ENCODE data around the gene NAALADL2. TPM values are rescaled to one million over a fixed set of nuclear protein-coding genes. Genes with fewer than 3 reads are reported as not detected.

Gene NAALADL2
- total and polyA plus RNA-seq, 2 experiments from 2014 or later: 3.4 to 15.3 TPM

GRCh38 chr3:175337631-175338030, 478.5 kb downstream of the NAALADL2 start:
- no peak for DNase-seq (ENCODE audit: low spot score)
- Histone ChIP-seq H3K4me1 (ENCODE audit: insufficient read depth) (no peaks in the 10 kb centered on the region), H3K27me3 (no peaks in the 10 kb centered on the region), H3K36me3 (replicated peaks; ENCODE audit: insufficient read depth, low read depth) (no peaks in the 10 kb centered on the region), H3K27ac (no peak overlapping the region), H3K4me2 (no peak overlapping the region), H3K9me3 (ENCODE audit: low read depth) (no peaks in the 10 kb centered on the region), H3K79me2 (no peaks in the 10 kb centered on the region), H3K4me3 (no peak overlapping the region), H2AFZ (no peak overlapping the region), H4K20me1 (ENCODE audit: insufficient read depth, poor library complexity, severe bottlenecking) (no peaks in the 10 kb centered on the region), H3K9me2 (replicated peaks; ENCODE audit: insufficient read depth) (no peaks in the 10 kb centered on the region)
- TF ChIP-seq CTCF (IDR thresholded peaks at IDR 0.05; ENCODE audit: poor library complexity) (no peak), EZH2 (IDR thresholded peaks at IDR 0.05; ENCODE audit: borderline replicate concordance) (no peak), EZH2phosphoT487 (IDR thresholded peaks at IDR 0.05; ENCODE audit: low read depth, severe bottlenecking, unreplicated experiment) (no peak)
- 85% methylated on average over 2 of the region's 2 CpGs for WGBS (ENCODE audit: low lambda C conversion rate, missing lambda C conversion rate)

- H3K9me2 ChIP-seq (replicated peaks; ENCODE audit: insufficient read depth): no peaks in the 10 kb centered on the region
- peak; percentile 16 for DNase-seq (ENCODE audit: low spot score)
- H3K4me1 ChIP-seq (ENCODE audit: insufficient read depth): no peaks in the 10 kb centered on the region
- no peaks in the 10 kb centered on the region for H3K9me3 ChIP-seq (ENCODE audit: low read depth)
- no peak overlapping the region for H3K4me3 ChIP-seq
- WGBS (ENCODE audit: low lambda C conversion rate, missing lambda C conversion rate): 70% methylated on average over 7 of the region's 7 CpGs
- no peak overlapping the region for H3K27ac ChIP-seq
- no peaks in the 10 kb centered on the region for H4K20me1 ChIP-seq (ENCODE audit: insufficient read depth, poor library complexity, severe bottlenecking)
- H2AFZ ChIP-seq: no peak overlapping the region
- H3K4me2 ChIP-seq: peak overlapping the region; percentile 40
- TF ChIP-seq EZH2 (IDR thresholded peaks at IDR 0.05; ENCODE audit: borderline replicate concordance) (no peak), EZH2phosphoT487 (IDR thresholded peaks at IDR 0.05; ENCODE audit: low read depth, severe bottlenecking, unreplicated experiment) (no peak), CTCF (IDR thresholded peaks at IDR 0.05; ENCODE audit: poor library complexity) (no peak)
- H3K36me3 ChIP-seq (replicated peaks; ENCODE audit: insufficient read depth, low read depth): no peaks in the 10 kb centered on the region
- no peaks in the 10 kb centered on the region for H3K79me2 ChIP-seq
- no peaks in the 10 kb centered on the region for H3K27me3 ChIP-seq
Observed at GRCh38 chr3:175338775-175339535, 479.8 kb downstream of the NAALADL2 start.

GRCh38 chr3:175340338-175341015, 481.3 kb downstream of the NAALADL2 start:
- Histone ChIP-seq H3K36me3 (replicated peaks; ENCODE audit: insufficient read depth, low read depth) (no peaks in the 10 kb centered on the region), H3K27ac (no peak overlapping the region), H3K4me1 (ENCODE audit: insufficient read depth) (no peaks in the 10 kb centered on the region), H4K20me1 (ENCODE audit: insufficient read depth, poor library complexity, severe bottlenecking) (no peaks in the 10 kb centered on the region), H3K79me2 (no peaks in the 10 kb centered on the region), H2AFZ (no peak overlapping the region), H3K27me3 (no peaks in the 10 kb centered on the region), H3K4me3 (no peak overlapping the region), H3K9me2 (replicated peaks; ENCODE audit: insufficient read depth) (no peaks in the 10 kb centered on the region), H3K4me2 (no peak overlapping the region), H3K9me3 (ENCODE audit: low read depth) (no peaks in the 10 kb centered on the region)
- no peak for DNase-seq (ENCODE audit: low spot score)
- TF ChIP-seq CTCF (IDR thresholded peaks at IDR 0.05; ENCODE audit: poor library complexity): no peak
- no peak for TF ChIP-seq EZH2 (IDR thresholded peaks at IDR 0.05; ENCODE audit: borderline replicate concordance)
- WGBS (ENCODE audit: low lambda C conversion rate, missing lambda C conversion rate): 91% methylated on average over 2 of the region's 2 CpGs

All from hepatocyte (in vitro differentiated cells).